CD14-positive monocyte (primary cell): Measurements from ENCODE around the gene ADGRG1. TPM values are rescaled to one million over a fixed set of nuclear protein-coding genes. Genes with fewer than 3 reads are reported as not detected.

Experiments
- DNase-seq, 3 donors: peaks; one replicate each; pipeline ENCODE4 v3.0.0-alpha.2; 2011 to 2022
- H2AFZ ChIP-seq: 2 replicates; pipeline ENCODE4 v1.6.0; 2012; ENCODE audit warnings: mild to moderate bottlenecking, low read depth, low read length, inconsistent platforms; ENCODE audit not compliant: insufficient read depth, poor library complexity, severe bottlenecking
- H3K27ac ChIP-seq, 2 donors: 1 replicate in 1 of 2; 2 replicates in 1 of 2; pipeline ENCODE4 v1.5.1; 2012 to 2013; ENCODE audit warnings: low read length in 2 of 2, control low read depth in 1 of 2, inconsistent platforms in 1 of 2, low read depth in 1 of 2, mild to moderate bottlenecking in 1 of 2
- H3K27me3 ChIP-seq, 2 donors: one replicate each; pipeline versions ENCODE4 v1.6.0 to v1.6.1; 2011 to 2013; ENCODE audit warnings: low read length in 2 of 2; ENCODE audit not compliant: control insufficient read depth in 2 of 2, insufficient read depth in 2 of 2
- H3K36me3 ChIP-seq, 2 donors: replicated peaks in 1 of 2; 1 replicate in 1 of 2; 2 replicates in 1 of 2; pipeline versions ENCODE4 v1.5.1 to v1.6.1; 2012 to 2013; ENCODE audit warnings: low read length in 2 of 2, control low read depth in 1 of 2, inconsistent platforms in 1 of 2, mild to moderate bottlenecking in 1 of 2; ENCODE audit not compliant: insufficient read depth in 2 of 2, control insufficient read depth in 1 of 2
- H3K4me1 ChIP-seq, 2 donors: 1 replicate in 1 of 2; 2 replicates in 1 of 2; pipeline versions ENCODE4 v1.5.1 to v1.6.1; 2012 to 2013; ENCODE audit warnings: low read length in 2 of 2, control low read depth in 1 of 2, inconsistent platforms in 1 of 2, mild to moderate bottlenecking in 1 of 2, moderate library complexity in 1 of 2; ENCODE audit not compliant: insufficient read depth in 2 of 2, control insufficient read depth in 1 of 2
- H3K4me2 ChIP-seq: replicated peaks from 2 replicates; pipeline ENCODE3; 2012; ENCODE audit warnings: low read length, moderate library complexity, mild to moderate bottlenecking; ENCODE audit not compliant: poor library complexity, severe bottlenecking; ENCODE audit errors: extremely low read depth
- H3K4me3 ChIP-seq, 3 experiments: fragments of 200-600 bp in 1 of 3; sonication (generic) in 1 of 3; replicated peaks in 1 of 3; 1 replicate in 2 of 3; 2 replicates in 1 of 3; pipeline ENCODE4 v1.5.1; 2011 to 2013; ENCODE audit warnings: low read length in 3 of 3, mild to moderate bottlenecking in 3 of 3, control low read depth in 2 of 3, low read depth in 2 of 3, inconsistent platforms in 1 of 3, moderate library complexity in 1 of 3
- H3K79me2 ChIP-seq: 2 replicates; pipeline ENCODE4 v1.6.0; 2012; ENCODE audit warnings: mild to moderate bottlenecking, control low read depth, inconsistent platforms, low read length, moderate library complexity; ENCODE audit not compliant: insufficient read depth
- H3K9ac ChIP-seq: 2 replicates; pipeline ENCODE4 v1.6.0; 2017; ENCODE audit warnings: low read length, mild to moderate bottlenecking; ENCODE audit not compliant: insufficient read depth, poor library complexity, severe bottlenecking
- H3K9me3 ChIP-seq, 2 donors: replicated peaks in 1 of 2; 1 replicate in 1 of 2; 2 replicates in 1 of 2; pipeline versions ENCODE4 v1.5.1 to v1.6.1; 2012 to 2013; ENCODE audit warnings: low read length in 2 of 2, control low read depth in 1 of 2; ENCODE audit not compliant: control insufficient read depth in 1 of 2, insufficient read depth in 1 of 2
- H4K20me1 ChIP-seq: 2 replicates; pipeline ENCODE4 v1.6.0; 2012; ENCODE audit warnings: mild to moderate bottlenecking, low read length, control low read depth, moderate library complexity; ENCODE audit not compliant: insufficient read depth
- H3K27ac Mint-ChIP-seq, 7 donors: one replicate each; pipeline ENCODE4 v1.8.0; 2020; ENCODE audit warnings: mild to moderate bottlenecking in 7 of 7, mixed read lengths in 7 of 7, moderate library complexity in 6 of 7, inconsistent platforms in 2 of 7
- H3K27me3 Mint-ChIP-seq, 3 donors: one replicate each; pipeline ENCODE4 v1.8.0; 2021 to 2022; ENCODE audit warnings: low read depth in 3 of 3, mild to moderate bottlenecking in 3 of 3, mixed read lengths in 3 of 3, moderate library complexity in 3 of 3, inconsistent platforms in 1 of 3
- H3K36me3 Mint-ChIP-seq, 2 donors: one replicate each; pipeline ENCODE4 v1.8.0; 2020; ENCODE audit warnings: mixed read lengths in 2 of 2, inconsistent platforms in 1 of 2, mild to moderate bottlenecking in 1 of 2
- H3K4me1 Mint-ChIP-seq: one replicate; pipeline ENCODE4 v1.8.0; 2020; ENCODE audit warnings: mild to moderate bottlenecking, mixed read lengths
- H3K4me3 Mint-ChIP-seq, 2 donors: one replicate each; pipeline ENCODE4 v1.8.0; 2020; ENCODE audit warnings: mild to moderate bottlenecking in 2 of 2, mixed read lengths in 2 of 2, moderate library complexity in 1 of 2
- H3K9me3 Mint-ChIP-seq, 7 donors: one replicate each; pipeline ENCODE4 v1.8.0; 2020 to 2022; ENCODE audit warnings: mixed read lengths in 7 of 7, mild to moderate bottlenecking in 6 of 7, moderate library complexity in 6 of 7, inconsistent platforms in 2 of 7
- WGBS: methylation state at CpG from one replicate; pipeline ENCODE4 v1.1.5; 2013; ENCODE audit warnings: missing lambda C conversion rate; ENCODE audit not compliant: insufficient coverage; 5-methylcytosine and 5-hydroxymethylcytosine counted together
- intact Hi-C, 2 donors: fragments of 100-400 bp; cut with micrococcal nuclease; formaldehyde crosslinking; loops; one replicate each; pipeline versions ENCODE4 v1.15.0 to v1.15.1; 2023
- polyA plus RNA-seq, 3 donors: library from polyadenylated mRNA; depleted of rRNA in 1 of 3; unstranded in 2 of 3; stranded (reverse) in 1 of 3; fragments of 300-500 nt in 2 of 3; fragments of >200 nt in 1 of 3; fragmentation: Illumina TruSeq in 2 of 3; gene quantifications; 1 replicate in 2 of 3; 2 replicates in 1 of 3; pipeline ENCODE4 v1.2.3, GENCODE V29; 2012 to 2021
- TF ChIP-seq, protein P1 (sequence below): fragments of 200-600 bp; IDR thresholded peaks from one replicate; pipeline ENCODE4 v1.8.0; 2022; ENCODE audit warnings: antibody characterized with exemption, mild to moderate bottlenecking

Gene ADGRG1
- polyA plus RNA-seq, 3 donors, result 0.07 to 0.39 (median 0.08) TPM

DNA sequence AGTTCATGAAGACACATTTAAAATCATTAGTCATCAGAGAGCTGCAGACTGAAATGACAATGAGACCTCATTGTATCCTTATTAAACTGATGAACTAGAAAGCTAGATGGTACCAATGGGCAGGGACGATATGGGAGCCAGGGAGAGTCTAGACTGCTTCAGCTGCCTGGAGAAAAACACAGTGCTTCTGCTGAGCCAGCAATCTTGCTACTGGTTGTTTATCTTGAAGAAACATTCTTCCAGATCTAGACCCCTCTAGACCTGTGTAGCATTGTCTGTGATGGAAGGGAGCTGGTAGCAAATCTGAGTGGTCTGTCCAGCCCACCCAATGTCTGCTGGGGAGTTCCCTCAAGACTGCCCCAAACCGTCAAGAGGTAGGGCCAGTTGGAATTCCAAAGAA lies 64.2 kb downstream of the ADGRG1 start:
- H3K27me3 ChIP-seq, result no peaks in the 10 kb centered on the region
- H3K36me3 Mint-ChIP-seq, result no peaks in the 10 kb centered on the region
- intact Hi-C loops, result loop anchor here (5.0 kb wide), 3 partner anchors 40 to 45 kb away; no protein-coding TSS in a partner anchor
- no peak for DNase-seq
- H3K27ac Mint-ChIP-seq, result peak overlapping the region in 2 of 7 donors; percentile 6 to 73
- H3K4me3 ChIP-seq, result no peak overlapping the region
- H3K9me3 Mint-ChIP-seq, result peaks cover 0 to 2% (median 0%) of the 10 kb centered on the region in 7 donors
- peaks cover 55% of the 10 kb centered on the region for H3K4me1 Mint-ChIP-seq
- H3K27ac ChIP-seq, result no peak overlapping the region
- no peak overlapping the region for H3K4me2 ChIP-seq
- H3K9me3 ChIP-seq, result no peaks in the 10 kb centered on the region
- no peak overlapping the region for H2AFZ ChIP-seq
- no peaks in the 10 kb centered on the region for H3K36me3 ChIP-seq
- H3K9ac ChIP-seq, result no peak overlapping the region
- H3K79me2 ChIP-seq, result no peaks in the 10 kb centered on the region
- H4K20me1 ChIP-seq, result no peaks in the 10 kb centered on the region
- TF ChIP-seq, protein P1, sequence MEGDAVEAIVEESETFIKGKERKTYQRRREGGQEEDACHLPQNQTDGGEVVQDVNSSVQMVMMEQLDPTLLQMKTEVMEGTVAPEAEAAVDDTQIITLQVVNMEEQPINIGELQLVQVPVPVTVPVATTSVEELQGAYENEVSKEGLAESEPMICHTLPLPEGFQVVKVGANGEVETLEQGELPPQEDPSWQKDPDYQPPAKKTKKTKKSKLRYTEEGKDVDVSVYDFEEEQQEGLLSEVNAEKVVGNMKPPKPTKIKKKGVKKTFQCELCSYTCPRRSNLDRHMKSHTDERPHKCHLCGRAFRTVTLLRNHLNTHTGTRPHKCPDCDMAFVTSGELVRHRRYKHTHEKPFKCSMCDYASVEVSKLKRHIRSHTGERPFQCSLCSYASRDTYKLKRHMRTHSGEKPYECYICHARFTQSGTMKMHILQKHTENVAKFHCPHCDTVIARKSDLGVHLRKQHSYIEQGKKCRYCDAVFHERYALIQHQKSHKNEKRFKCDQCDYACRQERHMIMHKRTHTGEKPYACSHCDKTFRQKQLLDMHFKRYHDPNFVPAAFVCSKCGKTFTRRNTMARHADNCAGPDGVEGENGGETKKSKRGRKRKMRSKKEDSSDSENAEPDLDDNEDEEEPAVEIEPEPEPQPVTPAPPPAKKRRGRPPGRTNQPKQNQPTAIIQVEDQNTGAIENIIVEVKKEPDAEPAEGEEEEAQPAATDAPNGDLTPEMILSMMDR, result no peak
- 100% methylated on average over 1 of the region's 2 CpGs for WGBS
- H3K4me3 Mint-ChIP-seq, result no peak overlapping the region
- H3K4me1 ChIP-seq, result peaks cover 45 to 54% of the 10 kb centered on the region in 2 donors
- H3K27me3 Mint-ChIP-seq, result peaks cover 0 to 6% (median 1%) of the 10 kb centered on the region in 3 donors

DNA sequence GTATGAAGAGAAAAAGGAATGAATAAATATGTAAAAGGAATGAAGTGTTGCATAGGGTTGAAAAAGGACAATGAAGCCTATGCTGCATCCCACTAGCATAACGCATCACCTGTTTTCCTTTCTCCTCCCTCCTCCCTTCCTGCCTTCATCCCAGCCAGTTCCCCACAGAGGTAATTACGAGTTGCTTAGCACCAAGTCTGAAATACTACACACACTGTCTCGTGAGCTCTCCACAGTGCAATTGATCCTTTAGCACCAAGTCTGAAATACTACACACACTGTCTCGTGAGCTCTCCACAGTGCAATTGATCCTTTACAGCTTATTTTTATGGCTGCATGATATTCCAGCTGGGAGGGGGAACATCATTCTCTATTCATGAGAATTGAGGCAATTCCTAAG lies 65.1 kb downstream of the ADGRG1 start:
- H3K27ac Mint-ChIP-seq, result peak overlapping the region in 1 of 7 donors; percentile 55
- H3K36me3 Mint-ChIP-seq, result no peaks in the 10 kb centered on the region
- no peaks in the 10 kb centered on the region for H3K9me3 ChIP-seq
- intact Hi-C loops, result loop anchor here (5.0 kb wide), 3 partner anchors 39 to 46 kb away; no protein-coding TSS in a partner anchor
- WGBS, result no CpG with 5 or more reads among the region's 4 CpGs
- H3K27me3 Mint-ChIP-seq, result peaks cover 1 to 6% (median 4%) of the 10 kb centered on the region in 3 donors
- no peak overlapping the region for H3K9ac ChIP-seq
- H3K4me3 Mint-ChIP-seq, result no peak overlapping the region
- H3K27ac ChIP-seq, result no peak overlapping the region
- H3K4me1 Mint-ChIP-seq, result peaks cover 46% of the 10 kb centered on the region
- no peak overlapping the region for H3K4me3 ChIP-seq
- peaks cover 0 to 2% (median 0%) of the 10 kb centered on the region in 7 donors for H3K9me3 Mint-ChIP-seq
- H3K4me2 ChIP-seq, result no peak overlapping the region
- no peaks in the 10 kb centered on the region for H3K36me3 ChIP-seq
- DNase-seq, result no peak
- TF ChIP-seq, protein P1, result no peak
- H3K4me1 ChIP-seq, result peaks cover 41 to 47% of the 10 kb centered on the region in 2 donors
- no peaks in the 10 kb centered on the region for H4K20me1 ChIP-seq
- H3K27me3 ChIP-seq, result no peaks in the 10 kb centered on the region
- H2AFZ ChIP-seq, result no peak overlapping the region
- no peaks in the 10 kb centered on the region for H3K79me2 ChIP-seq
